K562 (cell line): Measurements from ENCODE around the gene RPS8. TPM values are rescaled to one million over a fixed set of nuclear protein-coding genes. Genes with fewer than 3 reads are reported as not detected.

Experiments used
- CBX8 ChIP-seq: fragments of 200-600 bp; sonication (generic); IDR thresholded peaks from 2 replicates; pipeline ENCODE4 v1.6.1; 2012; ENCODE audit warnings: borderline replicate concordance, mixed run types, low read depth, mild to moderate bottlenecking, moderate library complexity, mixed read lengths, low read length, control low read depth, inconsistent platforms; ENCODE audit not compliant: poor library complexity, severe bottlenecking; ENCODE audit errors: extremely low read depth
- CTCF ChIP-seq, 3 experiments: IDR thresholded peaks in 2 of 3; conservative IDR thresholded peaks in 1 of 3; 2 replicates each; pipeline ENCODE4 v1.5.1; 2011 to 2012; ENCODE audit warnings: low read length in 3 of 3, mild to moderate bottlenecking in 3 of 3, control low read depth in 2 of 3, improper control_type of control experiment in 1 of 3, inconsistent platforms in 1 of 3, low read depth in 1 of 3, mixed read lengths in 1 of 3, moderate library complexity in 1 of 3; ENCODE audit not compliant: insufficient read depth in 2 of 3
- EP300 ChIP-seq: IDR thresholded peaks from 2 replicates; pipeline ENCODE4 v1.6.1; 2012; ENCODE audit warnings: low read length, improper control_type of control experiment
- FOSL1 ChIP-seq: fragments of 200-800 bp; sonication (Bioruptor generic); conservative IDR thresholded peaks from 2 replicates; pipeline ENCODE4 v1.6.1; 2016; ENCODE audit warnings: missing genetic modification characterization, missing compliant biosample characterization
- IRF2 ChIP-seq: sonication (generic); formaldehyde crosslinking; IDR thresholded peaks from 2 replicates; pipeline ENCODE4 v1.8.1; 2022; ENCODE audit warnings: mild to moderate bottlenecking, missing genetic modification reagents
- JUND ChIP-seq, 2 experiments: IDR thresholded peaks; 2 replicates in 1 of 2; 3 replicates in 1 of 2; pipeline ENCODE4 v1.6.1; 2011; ENCODE audit warnings: borderline replicate concordance in 2 of 2, low read depth in 2 of 2, low read length in 2 of 2, improper control_type of control experiment in 1 of 2, missing biosample characterization in 1 of 2, missing genetic modification characterization in 1 of 2, missing genetic modification reagents in 1 of 2
- L3MBTL2 ChIP-seq: fragments of 450-650 bp; IDR thresholded peaks from 2 replicates; pipeline ENCODE4 v1.6.1; 2016; ENCODE audit warnings: mild to moderate bottlenecking, moderate library complexity
- PHF21A ChIP-seq: fragments of 450-650 bp; IDR thresholded peaks from 2 replicates; pipeline ENCODE4 v1.6.1; 2017; ENCODE audit warnings: low read depth, borderline replicate concordance
- PTRF ChIP-seq: fragments of 450-650 bp; IDR thresholded peaks from 2 replicates; pipeline ENCODE4 v1.6.1; 2016; ENCODE audit warnings: mild to moderate bottlenecking, missing genetic modification characterization, missing compliant biosample characterization
- SMC3 ChIP-seq: conservative IDR thresholded peaks from 2 replicates; pipeline ENCODE4 v1.6.1; 2011; ENCODE audit warnings: low read depth, low read length, improper control_type of control experiment; ENCODE audit not compliant: insufficient read depth
- SRF ChIP-seq, 2 experiments: fragments of 250-450, 450-650 bp in 1 of 2; sonication (Bioruptor Pico) in 1 of 2; sonication (generic) in 1 of 2; formaldehyde crosslinking; IDR thresholded peaks; 2 replicates each; pipeline versions ENCODE4 v1.5.0 to v1.5.1; 2020 to 2022; ENCODE audit warnings: mild to moderate bottlenecking in 1 of 2, missing genetic modification reagents in 1 of 2
- TEAD4 ChIP-seq, 2 experiments: sonication (generic) in 1 of 2; formaldehyde crosslinking in 1 of 2; IDR thresholded peaks; 2 replicates each; pipeline versions ENCODE4 v1.6.1 to v1.8.0; 2012 to 2022; ENCODE audit warnings: borderline replicate concordance in 1 of 2, inconsistent platforms in 1 of 2, low read length in 1 of 2, mild to moderate bottlenecking in 1 of 2, missing genetic modification reagents in 1 of 2
- ZBTB33 ChIP-seq: sonication (generic); formaldehyde crosslinking; IDR thresholded peaks from 2 replicates; pipeline ENCODE4 v1.8.1; 2023; ENCODE audit warnings: mild to moderate bottlenecking, missing genetic modification reagents
- ZC3H8 ChIP-seq: fragments of 450-650 bp; IDR thresholded peaks from 2 replicates; pipeline ENCODE4 v1.6.1; 2017
- ZFP30 ChIP-seq: fragments of 250-450 bp; sonication (Bioruptor Pico); IDR thresholded peaks from 2 replicates; pipeline ENCODE4 v1.8.0; 2022; ENCODE audit warnings: moderate library complexity, mild to moderate bottlenecking, inconsistent platforms, borderline replicate concordance
- ZNF592 ChIP-seq: fragments of 450-650 bp; IDR thresholded peaks from 2 replicates; pipeline ENCODE4 v1.6.1; 2017; ENCODE audit warnings: antibody characterized with exemption, mild to moderate bottlenecking
- ZNF778 ChIP-seq: fragments of 450-650 bp; formaldehyde crosslinking; IDR thresholded peaks from 2 replicates; pipeline ENCODE4 v1.4.0; 2020; ENCODE audit warnings: mild to moderate bottlenecking, moderate library complexity
- polyA plus RNA-seq, 8 experiments: library from polyadenylated mRNA; depleted of rRNA in 4 of 8; stranded (reverse) in 5 of 8; unstranded in 3 of 8; fragments of >200 nt; fragmentation: Nextera tagmentation in 2 of 8; fragmentation: Illumina TruSeq in 1 of 8; extraction: Ambion mirVana in 2 of 8; extraction: Trizol in 1 of 8; gene quantifications; 2 replicates each; pipeline versions ENCODE4 v1.2.1 to v1.2.3, GENCODE V29; 2011 to 2014; ENCODE audit warnings: inconsistent platforms in 1 of 8, missing spikeins in 1 of 8
- total RNA-seq, 7 experiments: library from RNA; depleted of rRNA in 6 of 7; stranded (reverse); fragments of >200 nt in 6 of 7; fragmentation: Illumina TruSeq in 2 of 7; extraction: Trizol in 2 of 7; gene quantifications; 2 replicates each; pipeline versions ENCODE4 v1.2.1 to v1.2.3, GENCODE V29; 2011 to 2021; ENCODE audit warnings: low replicate concordance in 1 of 7
- TF ChIP-seq, protein P1 (sequence below): sonication (generic); formaldehyde crosslinking; IDR thresholded peaks from 2 replicates; pipeline ENCODE4 v1.9.0; 2022; ENCODE audit warnings: mild to moderate bottlenecking, missing genetic modification reagents

Gene RPS8
- total and polyA plus RNA-seq, 9 of the 15 experiments (the other 6 are each of a cell fraction or from before 2014, with no cell fraction given): 2,431 to 4,168 (median 3,109) TPM

DNA sequence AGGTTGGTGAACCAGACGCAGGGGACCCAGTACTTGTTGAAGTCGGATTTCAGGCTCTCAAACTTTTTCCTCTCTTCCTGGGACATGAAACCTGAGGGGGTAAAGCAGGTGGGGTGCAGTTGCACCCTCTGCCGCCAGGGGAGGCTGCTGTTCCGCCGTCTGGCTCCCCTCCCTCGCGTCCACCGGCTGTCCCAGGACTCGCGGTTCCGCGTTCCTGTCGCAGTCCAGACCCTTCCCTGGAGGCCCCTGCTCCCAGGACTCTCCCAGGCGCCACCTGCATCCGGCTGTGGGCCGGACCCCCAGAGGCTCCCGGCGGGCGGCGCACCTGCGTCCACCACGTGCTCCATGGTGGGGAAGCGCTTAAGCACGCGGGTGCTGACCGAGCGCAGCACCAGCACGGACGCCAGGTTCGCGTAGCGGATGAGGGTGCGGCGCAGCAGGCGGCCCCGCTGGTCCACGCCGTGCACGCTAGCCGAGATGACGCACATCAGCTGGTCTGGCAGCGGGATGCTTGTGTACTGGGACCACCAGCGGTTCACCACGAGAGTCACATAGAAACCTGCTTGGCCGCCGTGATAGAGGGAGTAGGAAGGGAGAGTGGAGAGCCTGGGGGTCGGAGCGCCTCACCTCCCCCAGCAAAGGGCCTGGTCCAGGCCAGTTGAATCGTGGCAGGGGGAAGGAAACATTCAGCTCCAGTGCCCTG, 10.9 kb downstream of the RPS8 start (continued):
- 0 out of 2 replicates have a peak, but pooled peaks have one; percentile 4 for TF ChIP-seq ZNF592
- peak; percentile 64; the same call in 1 of the 2 replicates for TF ChIP-seq L3MBTL2
- TF ChIP-seq ZBTB33 (CRISPR knock-in tag): peak; percentile 100
- no peak for TF ChIP-seq SRF (CRISPR knock-in tag; IDR thresholded peaks at IDR 0.05)
- no peak for TF ChIP-seq IRF2
- TF ChIP-seq ZNF778: no peak
- TF ChIP-seq ZFP30 (CRISPR knock-in tag): no peak
- TF ChIP-seq SMC3: peak; percentile 87
- no peak for TF ChIP-seq CBX8
- no peak for TF ChIP-seq FOSL1 (tag)
- TF ChIP-seq PTRF (tag): no peak
- TF ChIP-seq TEAD4 (IDR thresholded peaks at IDR 0.05; ENCODE audit: low read length): no peak
- 0 out of 2 replicates have a peak, but pooled peaks have one; percentile 29 for TF ChIP-seq TEAD4 (CRISPR knock-in tag; IDR thresholded peaks at IDR 0.05; ENCODE audit: borderline replicate concordance)
- no peak for TF ChIP-seq ZC3H8
- TF ChIP-seq PHF21A: no peak
- TF ChIP-seq CTCF (IDR thresholded peaks at IDR 0.05 in 2 of 3, conservative IDR thresholded peaks at IDR 0.05 in 1 of 3; ENCODE audit: insufficient read depth in 2 of 3, low read depth in 1 of 3, low read length in 3 of 3): peak; percentile 95 to 99 (median 96)
- no peak for TF ChIP-seq EP300
- TF ChIP-seq, protein P1, sequence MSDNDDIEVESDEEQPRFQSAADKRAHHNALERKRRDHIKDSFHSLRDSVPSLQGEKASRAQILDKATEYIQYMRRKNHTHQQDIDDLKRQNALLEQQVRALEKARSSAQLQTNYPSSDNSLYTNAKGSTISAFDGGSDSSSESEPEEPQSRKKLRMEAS (CRISPR knock-in tag): peak; percentile 63
- TF ChIP-seq JUND (IDR thresholded peaks at IDR 0.05; ENCODE audit: borderline replicate concordance, low read depth, low read length): no peak
- TF ChIP-seq JUND (tag; IDR thresholded peaks at IDR 0.05; ENCODE audit: borderline replicate concordance, low read depth, low read length): no peak
